ENCODE measurements around the gene AMZ2.

Gene AMZ2

DNA sequence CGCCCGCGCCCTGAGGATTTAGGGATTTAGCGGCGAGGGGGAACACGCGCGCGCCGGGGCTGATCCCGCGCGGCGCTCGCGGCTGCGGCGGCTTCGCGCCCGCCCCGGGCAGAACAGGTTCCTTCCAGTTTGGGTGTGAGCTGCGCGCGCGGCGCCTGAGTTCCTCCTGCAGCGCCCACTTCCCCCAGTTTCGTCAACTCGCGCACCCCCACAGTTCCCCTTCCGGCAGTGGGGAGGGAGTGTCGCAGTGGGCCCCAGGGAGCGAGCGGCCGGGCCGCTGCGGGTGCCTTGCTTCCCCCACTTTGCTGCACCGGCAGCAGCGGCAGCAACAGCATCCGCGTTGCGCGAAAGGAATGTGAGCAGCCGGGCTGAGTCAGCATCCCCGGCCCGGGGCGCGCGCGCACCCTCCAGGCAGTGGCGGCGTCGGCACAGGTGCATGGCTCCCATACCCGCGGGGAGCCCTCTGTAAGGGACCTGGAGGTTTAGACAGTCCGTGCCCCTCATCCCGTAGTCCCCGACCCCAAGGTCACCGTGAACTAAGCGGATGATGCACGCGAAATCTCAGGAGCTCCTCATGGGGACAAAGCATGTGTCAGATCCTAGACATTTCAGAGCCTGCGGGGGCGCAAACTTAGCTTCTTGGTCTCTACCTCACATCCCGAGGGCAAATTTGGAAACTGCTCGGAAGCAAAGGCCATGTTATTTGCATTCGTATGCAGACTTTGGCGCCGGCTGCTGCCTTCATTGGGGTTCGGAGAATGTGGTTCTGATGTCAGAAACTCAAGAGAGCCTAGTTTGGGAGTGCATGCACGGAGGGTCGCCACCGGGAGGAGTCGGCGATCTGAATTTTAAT is 44.2 kb downstream of the AMZ2 start:
- DNase-seq: peak; percentile 9

DNA sequence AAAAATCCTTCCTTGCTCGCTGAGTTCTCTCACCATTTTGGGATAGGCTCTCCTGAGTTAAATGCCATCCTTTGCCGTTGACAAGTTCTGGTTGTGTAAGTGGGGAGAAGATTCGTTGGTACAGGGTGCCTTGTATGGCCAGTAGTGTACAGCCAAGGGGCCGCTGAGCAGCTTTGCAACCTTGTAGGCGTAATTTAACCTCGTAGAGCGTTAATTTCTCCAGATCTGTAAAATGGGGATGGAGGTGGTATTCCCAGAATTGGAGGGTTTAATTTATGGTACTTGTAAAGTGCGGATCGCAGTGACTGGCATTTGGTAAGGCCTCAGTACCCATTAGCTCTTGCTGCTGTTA is 44.8 kb downstream of the AMZ2 start:
- no peak for DNase-seq

DNA sequence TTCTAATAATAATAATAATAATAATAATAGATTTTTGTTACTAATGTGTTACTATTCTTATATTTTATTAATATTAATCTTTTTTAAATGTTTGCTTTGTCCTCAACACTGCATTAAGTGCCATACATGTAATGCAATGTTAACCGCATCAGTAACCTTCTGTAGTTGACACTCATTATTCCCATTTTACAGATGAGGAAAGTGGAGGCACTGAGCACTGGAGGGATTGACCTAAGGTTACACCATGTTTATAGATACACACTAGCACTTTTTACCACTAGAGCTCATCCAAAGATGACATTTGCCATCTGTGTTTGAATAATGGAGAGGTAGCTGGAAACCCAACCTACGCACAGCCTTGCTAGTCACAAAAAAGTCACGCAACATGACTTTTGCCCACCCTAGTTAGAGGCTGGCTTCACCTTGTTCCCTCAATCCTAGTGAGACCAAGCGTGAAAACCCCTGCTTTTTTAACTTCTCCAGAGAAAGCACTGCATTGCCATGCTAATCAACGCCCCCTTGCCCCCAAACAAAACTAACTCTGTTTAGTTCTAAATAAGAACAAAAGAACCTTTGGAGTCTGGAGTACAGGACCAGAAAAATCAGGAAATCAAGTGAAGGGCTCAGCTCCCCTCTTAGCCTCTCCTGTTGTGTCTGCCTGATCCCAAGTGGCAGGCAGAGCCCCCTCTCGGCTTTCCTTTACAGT is 45.8 kb downstream of the AMZ2 start:
- DNase-seq: no peak

DNA sequence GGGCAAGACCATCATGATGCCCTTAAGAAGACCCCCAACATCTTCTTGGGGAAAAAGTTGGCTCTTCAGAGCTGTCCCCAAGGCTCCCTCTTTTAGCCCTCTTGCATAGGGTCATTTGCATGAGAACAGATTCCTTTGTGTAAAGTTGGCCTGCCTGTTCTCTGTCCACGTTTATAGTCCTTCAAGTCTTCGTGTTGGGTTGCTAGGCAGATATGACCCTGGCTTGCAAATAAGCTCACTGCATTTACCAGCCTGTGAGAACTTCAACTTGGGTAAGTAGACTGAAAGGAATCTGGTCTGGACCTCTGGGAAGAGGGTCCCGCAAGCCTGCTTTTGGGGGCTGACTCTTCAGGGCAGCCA is 46.3 kb downstream of the AMZ2 start:
- DNase-seq: no peak

DNA sequence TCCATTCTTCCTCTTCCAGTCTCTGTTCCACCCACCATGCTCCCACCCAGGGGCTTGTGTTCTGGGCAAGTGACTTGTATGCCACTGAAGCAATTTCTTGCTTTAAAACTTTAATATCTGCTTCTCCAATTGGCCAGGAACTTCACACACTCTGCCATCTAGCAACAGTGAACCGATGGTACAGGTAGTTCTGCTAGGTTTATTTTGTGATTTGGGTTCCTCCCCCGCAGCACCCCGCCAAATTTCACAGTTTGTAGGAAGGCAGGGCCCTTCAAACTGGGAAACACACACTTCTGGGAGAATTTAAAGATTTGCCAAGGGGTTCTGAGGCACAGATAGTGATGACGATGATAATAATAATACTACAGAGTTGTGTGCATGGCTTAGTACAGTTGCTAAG is 46.8 kb downstream of the AMZ2 start:
- DNase-seq: no peak

DNA sequence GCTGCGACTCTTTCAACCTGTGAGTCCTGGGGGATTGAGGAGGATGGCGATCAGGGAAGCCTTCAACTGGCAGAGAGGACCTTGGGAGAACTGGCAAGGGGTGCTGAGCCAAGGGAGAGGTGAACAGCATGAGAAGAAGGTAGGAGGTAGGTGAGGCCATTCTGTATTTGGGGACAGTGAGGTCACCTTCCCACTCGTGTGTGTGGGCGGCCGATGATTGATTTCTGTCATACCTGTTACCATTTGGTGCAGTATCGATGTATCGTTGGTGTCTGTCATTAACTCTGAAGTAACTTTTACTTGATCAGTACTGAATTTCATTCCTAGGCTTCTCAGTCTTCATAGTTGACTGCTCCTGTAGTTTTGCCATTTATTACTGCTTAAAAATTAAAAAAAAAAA is 47.2 kb downstream of the AMZ2 start:
- DNase-seq: no peak

DNA sequence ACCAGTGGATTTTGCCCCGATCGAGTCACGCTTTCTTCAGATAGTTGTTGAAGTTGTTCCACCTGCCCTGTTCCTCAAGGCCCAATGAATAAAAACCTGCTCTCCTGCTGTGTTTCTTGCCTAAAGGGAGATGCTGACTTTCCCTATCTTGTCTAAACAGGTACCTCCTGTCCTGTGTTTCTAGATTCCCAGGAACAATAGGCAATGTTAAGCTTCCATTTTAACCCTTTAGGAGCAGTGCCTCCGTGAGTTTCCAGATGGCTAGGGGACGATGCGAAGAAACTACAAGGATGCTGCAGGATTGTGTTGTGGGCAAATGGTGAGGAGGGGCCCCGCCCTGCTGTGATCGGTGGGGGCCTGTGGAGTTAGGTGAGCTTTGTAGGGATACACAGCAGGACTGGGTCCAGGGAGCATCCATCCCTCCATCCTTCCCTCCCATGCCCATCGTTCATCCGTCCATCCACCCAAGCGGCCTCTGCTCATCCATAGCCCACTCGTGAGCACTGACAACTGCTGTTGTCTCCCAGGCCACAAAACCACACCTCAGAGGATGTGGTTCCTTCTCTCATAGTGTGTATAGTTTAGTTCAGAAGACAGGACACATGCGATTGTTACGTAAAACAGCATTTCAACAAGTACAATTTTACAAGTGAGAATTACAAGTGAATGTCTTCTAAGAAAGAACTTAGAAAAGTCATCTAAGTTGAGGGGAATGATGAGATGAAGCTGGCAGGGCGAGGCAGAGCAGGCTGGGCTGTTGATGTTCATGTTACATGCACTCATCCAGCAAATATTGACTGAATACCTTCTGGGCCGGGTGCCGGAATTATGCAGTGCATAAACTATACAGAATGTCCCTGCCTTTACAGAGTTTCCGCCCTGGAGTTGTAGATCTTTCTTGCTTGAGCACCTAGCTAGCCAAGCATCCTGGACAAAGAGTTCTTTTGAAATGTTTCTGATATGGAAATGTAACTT is 48.7 kb downstream of the AMZ2 start:
- no peak for DNase-seq

DNA sequence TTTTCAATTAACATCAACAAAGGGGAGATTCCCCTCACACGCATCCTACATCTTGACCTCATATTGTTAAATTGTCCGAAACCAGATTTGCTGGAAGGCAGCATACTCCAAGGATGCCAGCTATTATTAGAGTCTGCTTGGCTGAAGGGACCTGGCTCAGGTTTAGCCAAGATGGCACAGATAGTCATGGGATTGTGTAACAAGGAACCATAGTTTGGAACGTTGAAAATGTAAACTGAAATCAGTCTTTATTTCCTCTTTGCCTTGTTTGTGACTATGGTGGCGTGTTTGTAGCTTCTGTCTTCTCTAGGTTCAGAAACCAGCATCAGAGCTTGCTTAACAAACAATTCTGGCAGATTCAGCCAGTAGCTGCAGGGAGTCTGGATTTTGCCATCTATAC is 49.4 kb downstream of the AMZ2 start:
- DNase-seq: no peak

DNA sequence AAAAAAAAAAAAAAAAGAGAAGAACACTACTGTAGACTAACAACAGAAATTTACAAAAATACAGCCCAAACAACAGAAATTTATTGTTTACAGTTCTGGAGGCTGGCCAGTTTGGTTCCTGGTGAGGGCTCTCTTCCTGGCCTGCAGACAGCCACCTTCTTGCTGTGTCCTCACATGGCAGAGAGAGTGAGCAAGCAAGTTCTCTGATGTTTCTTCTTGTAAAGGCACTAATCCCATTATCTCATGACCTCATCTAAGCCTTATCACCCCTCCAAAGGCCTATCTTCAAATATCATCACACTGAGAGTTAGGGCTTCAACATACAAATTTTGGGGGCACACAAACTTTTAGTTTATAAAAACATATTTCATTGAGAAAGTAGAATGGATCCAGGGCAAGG is 50.8 kb downstream of the AMZ2 start:
- DNase-seq: no peak

DNA sequence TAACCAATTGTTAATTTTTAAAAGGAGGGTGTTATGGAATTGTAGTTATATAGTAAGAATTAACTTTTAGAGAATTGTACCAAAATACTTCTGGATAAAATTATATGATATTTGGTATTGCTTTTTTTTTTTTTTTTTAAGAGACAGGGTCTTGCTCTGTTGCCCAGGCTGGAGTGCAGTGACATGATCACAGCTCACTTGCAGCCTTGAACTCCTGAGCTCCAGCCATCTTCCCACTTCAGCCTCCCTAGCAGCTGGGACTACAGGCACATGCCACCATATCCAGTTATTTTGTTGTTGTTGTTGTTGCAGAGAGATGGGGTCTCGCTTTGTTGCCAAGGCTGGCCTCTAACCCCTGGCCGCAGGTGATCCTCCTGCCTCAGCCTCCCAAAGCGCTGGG is 52.0 kb downstream of the AMZ2 start:
- DNase-seq: no peak

DNA sequence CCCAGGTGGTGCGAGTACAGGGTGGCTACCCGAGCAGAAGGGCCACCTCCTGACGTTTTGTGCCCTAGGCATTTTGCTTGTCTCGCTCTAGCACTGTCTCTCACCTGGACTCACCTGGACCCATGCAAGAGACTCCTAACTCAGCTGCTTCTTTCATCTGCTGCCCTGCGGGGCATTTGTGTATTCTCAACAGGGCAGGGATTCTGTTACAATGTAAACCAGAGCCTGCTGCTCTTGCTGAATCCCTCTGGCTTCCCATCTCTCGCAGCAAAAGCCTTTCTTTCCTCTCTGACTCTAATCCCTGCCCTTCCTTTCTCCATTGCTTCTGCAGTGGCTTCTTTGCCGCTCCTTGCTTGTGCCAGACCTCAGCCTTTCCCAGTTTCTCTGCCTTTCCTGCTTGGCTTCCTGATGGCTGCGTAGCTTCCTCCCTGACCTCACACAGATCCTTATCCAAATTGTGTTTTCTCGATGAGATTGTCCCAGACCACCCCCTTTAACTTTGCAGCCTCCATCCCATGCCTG is 53.7 kb downstream of the AMZ2 start:
- peak; percentile 78 for DNase-seq

DNA sequence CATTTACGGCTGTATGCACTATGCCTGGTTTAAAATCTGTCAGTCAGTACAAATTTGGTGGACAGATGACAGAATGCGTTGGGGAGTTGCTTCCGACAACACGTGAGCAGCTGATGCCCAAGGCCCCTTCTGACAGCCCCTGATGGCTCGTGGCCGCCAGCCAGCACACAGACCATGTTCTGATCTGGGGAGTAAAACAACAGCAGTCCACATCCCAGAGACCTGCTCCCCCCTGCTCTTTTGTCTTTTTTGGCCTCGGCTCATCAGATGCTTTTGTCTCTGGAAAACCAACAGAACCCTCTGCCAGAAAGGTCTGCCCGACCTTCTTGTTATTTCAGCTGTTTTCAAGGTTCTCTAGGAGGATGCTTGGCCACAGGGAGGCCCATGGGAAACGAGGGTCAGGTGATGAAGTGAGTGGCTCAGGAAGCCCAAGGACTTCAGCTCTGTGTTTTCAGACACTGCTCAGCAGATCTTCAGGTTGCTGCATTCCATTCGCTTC is 54.3 kb downstream of the AMZ2 start:
- no peak for DNase-seq

DNA sequence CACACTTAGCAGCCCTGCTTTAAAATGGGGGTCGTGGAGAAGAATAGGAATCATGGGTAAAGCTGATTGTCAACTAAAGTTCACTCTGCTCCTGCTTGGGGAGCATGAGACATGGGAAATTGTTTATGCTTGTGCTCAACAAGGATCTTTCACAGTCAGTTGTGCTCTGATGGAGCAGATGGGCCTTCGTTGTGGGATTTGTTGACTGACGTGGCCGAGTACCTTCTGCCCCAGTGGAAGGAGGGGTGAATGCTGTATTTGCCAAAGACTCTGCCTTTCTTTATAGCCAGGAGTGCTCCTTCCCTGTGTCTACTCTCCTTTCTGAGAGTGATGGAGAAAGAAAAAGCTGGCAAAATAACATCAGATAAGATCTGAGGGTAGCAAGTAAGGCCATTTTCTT is 54.8 kb downstream of the AMZ2 start:
- DNase-seq: no peak

DNA sequence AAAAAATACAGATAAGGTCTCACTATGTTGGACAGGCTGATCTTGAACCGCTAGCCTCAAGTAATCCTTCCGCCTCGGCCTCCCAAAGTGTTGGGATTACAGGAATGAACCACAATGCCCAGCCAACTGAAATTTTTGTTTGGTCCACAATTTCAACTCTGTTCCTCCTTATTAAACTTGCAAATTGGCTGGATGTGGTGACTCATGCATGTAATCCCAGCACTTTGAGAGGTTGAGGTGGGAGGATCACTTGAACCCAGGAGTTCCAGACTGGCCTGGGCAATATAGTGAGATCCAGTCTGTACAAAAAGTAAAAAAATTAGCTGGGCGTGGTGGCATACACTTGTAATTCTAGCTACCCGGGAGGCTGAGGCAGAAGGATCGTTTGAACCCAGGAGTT is 56.9 kb downstream of the AMZ2 start:
- DNase-seq: no peak

DNA sequence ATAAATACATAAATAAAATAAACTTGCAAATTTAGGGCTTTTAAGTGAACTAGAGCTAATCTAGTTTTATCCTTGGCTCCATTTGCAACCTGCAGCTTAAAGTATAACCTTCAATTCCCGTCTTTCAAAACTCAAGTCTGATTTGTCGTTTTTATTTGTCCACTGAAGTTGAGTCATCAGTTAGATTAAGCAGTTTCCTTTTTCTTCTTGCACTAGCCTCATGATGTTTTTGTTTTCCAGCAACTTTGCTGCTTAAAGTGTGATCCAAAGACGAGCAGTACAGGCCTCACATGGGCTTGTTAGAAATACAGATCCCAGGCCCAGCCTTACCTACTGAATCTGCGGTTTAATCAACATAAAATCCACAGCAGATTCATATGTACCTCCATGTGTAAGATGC is 57.3 kb downstream of the AMZ2 start:
- no peak for DNase-seq
